Measurements from ENCODE around the gene KIRREL3.

KIRREL3 gene

DNA sequence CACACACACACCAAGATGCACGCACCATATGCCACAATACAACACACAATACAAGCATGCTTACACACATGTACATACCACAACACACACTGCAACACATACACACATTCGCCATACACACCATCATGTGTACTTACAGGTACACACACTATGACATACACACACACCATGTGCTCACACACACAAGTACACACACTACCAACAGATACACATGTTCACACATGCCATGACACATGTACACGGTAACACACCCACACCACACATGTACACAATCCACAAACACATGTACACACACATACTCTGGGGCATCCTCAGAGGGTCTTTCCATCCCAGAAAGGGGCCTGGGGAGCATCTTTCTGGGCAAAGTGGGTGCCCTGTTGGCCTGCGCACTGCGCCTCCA lies 562.8 kb downstream of the KIRREL3 start:
- Histone ChIP-seq H3K4me3 (ENCODE audit: low read length) (no peak overlapping the region), H3K27me3 (ENCODE audit: low read depth, low read length) (peaks cover 16% of the 10 kb centered on the region), H3K9me3 (ENCODE audit: insufficient read depth, low read length) (no peaks in the 10 kb centered on the region), H3K36me3 (replicated peaks; ENCODE audit: low read depth, low read length) (no peaks in the 10 kb centered on the region), H3K79me2 (ENCODE audit: low read length) (no peaks in the 10 kb centered on the region), H3K9ac (ENCODE audit: low read length) (no peak overlapping the region), H2AFZ (ENCODE audit: low read depth, low read length) (no peak overlapping the region), H3K4me1 (ENCODE audit: low read length) (peaks cover 7% of the 10 kb centered on the region; the same call in 1 of the 2 replicates), H3K4me2 (ENCODE audit: low read length) (no peak overlapping the region), H3K27ac (ENCODE audit: low read length) (no peak overlapping the region), H4K20me1 (ENCODE audit: insufficient read depth, low read length) (no peaks in the 10 kb centered on the region)
- TF ChIP-seq, protein P1, sequence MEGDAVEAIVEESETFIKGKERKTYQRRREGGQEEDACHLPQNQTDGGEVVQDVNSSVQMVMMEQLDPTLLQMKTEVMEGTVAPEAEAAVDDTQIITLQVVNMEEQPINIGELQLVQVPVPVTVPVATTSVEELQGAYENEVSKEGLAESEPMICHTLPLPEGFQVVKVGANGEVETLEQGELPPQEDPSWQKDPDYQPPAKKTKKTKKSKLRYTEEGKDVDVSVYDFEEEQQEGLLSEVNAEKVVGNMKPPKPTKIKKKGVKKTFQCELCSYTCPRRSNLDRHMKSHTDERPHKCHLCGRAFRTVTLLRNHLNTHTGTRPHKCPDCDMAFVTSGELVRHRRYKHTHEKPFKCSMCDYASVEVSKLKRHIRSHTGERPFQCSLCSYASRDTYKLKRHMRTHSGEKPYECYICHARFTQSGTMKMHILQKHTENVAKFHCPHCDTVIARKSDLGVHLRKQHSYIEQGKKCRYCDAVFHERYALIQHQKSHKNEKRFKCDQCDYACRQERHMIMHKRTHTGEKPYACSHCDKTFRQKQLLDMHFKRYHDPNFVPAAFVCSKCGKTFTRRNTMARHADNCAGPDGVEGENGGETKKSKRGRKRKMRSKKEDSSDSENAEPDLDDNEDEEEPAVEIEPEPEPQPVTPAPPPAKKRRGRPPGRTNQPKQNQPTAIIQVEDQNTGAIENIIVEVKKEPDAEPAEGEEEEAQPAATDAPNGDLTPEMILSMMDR (IDR thresholded peaks at IDR 0.05; ENCODE audit: low read depth, low read length) = no peak
- TF ChIP-seq EZH2phosphoT487 (IDR thresholded peaks at IDR 0.05; ENCODE audit: low read depth) = no peak

DNA sequence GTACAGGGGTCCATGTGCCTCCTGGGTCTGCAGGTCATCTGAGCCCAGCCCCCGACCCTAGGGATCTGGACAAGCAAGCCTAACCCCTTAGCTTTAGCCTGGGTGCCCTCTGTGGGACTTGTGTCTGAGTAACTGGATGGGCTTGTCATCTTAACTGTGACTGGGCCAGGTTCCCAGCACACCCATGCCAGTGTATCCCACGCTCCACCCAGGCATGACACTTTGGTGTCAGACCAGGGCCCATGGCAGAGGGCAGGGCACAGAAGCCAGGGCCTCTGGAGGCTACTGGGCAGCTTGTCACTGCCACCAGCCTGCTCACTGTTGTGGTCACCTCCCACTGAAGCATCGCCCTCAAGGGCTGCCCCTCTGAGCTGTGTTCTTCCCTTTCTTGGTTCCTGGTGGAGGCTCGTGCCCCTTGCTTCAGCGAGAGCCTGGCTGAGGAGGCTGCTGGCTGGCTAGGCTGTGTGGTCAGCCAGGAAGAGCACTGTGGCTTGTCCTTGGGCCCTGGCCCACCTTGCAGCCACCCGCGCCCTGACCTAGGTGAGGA lies 564.3 kb downstream of the KIRREL3 start:
- Histone ChIP-seq H3K9me3 (ENCODE audit: insufficient read depth, low read length) (no peaks in the 10 kb centered on the region), H3K4me1 (ENCODE audit: low read length) (peaks cover 7% of the 10 kb centered on the region; the same call in 1 of the 2 replicates), H3K27ac (ENCODE audit: low read length) (no peak overlapping the region), H4K20me1 (ENCODE audit: insufficient read depth, low read length) (no peaks in the 10 kb centered on the region), H3K27me3 (ENCODE audit: low read depth, low read length) (peaks cover 4% of the 10 kb centered on the region; the same call in 1 of the 2 replicates), H3K4me3 (ENCODE audit: low read length) (no peak overlapping the region), H3K36me3 (replicated peaks; ENCODE audit: low read depth, low read length) (no peaks in the 10 kb centered on the region), H3K4me2 (ENCODE audit: low read length) (no peak overlapping the region), H2AFZ (ENCODE audit: low read depth, low read length) (no peak overlapping the region), H3K9ac (ENCODE audit: low read length) (no peak overlapping the region), H3K79me2 (ENCODE audit: low read length) (no peaks in the 10 kb centered on the region)
- TF ChIP-seq, protein P1 (IDR thresholded peaks at IDR 0.05; ENCODE audit: low read depth, low read length) = no peak
- no peak for TF ChIP-seq EZH2phosphoT487 (IDR thresholded peaks at IDR 0.05; ENCODE audit: low read depth)

DNA sequence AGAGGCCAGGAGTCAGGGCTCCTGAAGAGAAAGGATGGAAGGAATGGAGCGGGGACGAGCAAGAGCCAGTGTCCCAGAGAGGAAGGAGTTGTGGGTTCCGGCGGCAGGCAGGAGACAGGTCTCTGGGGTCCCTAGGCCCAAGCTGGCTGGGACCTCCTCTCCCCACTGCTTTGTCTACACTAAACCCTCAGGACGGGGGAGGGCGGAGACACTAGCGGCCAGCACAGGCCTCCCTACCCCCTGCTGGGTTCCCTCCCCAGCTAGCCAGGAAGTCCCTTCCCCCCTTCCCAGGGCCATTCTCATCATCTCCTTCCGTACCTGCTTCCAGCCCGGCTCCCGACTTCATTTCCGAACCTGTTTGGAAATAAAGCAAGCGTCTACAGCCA lies 565.6 kb downstream of the KIRREL3 start:
- Histone ChIP-seq H3K9ac (ENCODE audit: low read length) (no peak overlapping the region), H3K27me3 (ENCODE audit: low read depth, low read length) (0 out of 2 replicates have a peak, but pooled peaks cover 3% of the 10 kb centered on the region), H4K20me1 (ENCODE audit: insufficient read depth, low read length) (no peaks in the 10 kb centered on the region), H3K4me3 (ENCODE audit: low read length) (no peak overlapping the region), H3K9me3 (ENCODE audit: insufficient read depth, low read length) (no peaks in the 10 kb centered on the region), H3K36me3 (replicated peaks; ENCODE audit: low read depth, low read length) (no peaks in the 10 kb centered on the region), H3K4me2 (ENCODE audit: low read length) (no peak overlapping the region), H3K79me2 (ENCODE audit: low read length) (no peaks in the 10 kb centered on the region), H3K27ac (ENCODE audit: low read length) (no peak overlapping the region), H3K4me1 (ENCODE audit: low read length) (no peaks in the 10 kb centered on the region), H2AFZ (ENCODE audit: low read depth, low read length) (no peak overlapping the region)
- TF ChIP-seq, protein P1 (IDR thresholded peaks at IDR 0.05; ENCODE audit: low read depth, low read length) = no peak
- TF ChIP-seq EZH2phosphoT487 (IDR thresholded peaks at IDR 0.05; ENCODE audit: low read depth) = no peak

DNA sequence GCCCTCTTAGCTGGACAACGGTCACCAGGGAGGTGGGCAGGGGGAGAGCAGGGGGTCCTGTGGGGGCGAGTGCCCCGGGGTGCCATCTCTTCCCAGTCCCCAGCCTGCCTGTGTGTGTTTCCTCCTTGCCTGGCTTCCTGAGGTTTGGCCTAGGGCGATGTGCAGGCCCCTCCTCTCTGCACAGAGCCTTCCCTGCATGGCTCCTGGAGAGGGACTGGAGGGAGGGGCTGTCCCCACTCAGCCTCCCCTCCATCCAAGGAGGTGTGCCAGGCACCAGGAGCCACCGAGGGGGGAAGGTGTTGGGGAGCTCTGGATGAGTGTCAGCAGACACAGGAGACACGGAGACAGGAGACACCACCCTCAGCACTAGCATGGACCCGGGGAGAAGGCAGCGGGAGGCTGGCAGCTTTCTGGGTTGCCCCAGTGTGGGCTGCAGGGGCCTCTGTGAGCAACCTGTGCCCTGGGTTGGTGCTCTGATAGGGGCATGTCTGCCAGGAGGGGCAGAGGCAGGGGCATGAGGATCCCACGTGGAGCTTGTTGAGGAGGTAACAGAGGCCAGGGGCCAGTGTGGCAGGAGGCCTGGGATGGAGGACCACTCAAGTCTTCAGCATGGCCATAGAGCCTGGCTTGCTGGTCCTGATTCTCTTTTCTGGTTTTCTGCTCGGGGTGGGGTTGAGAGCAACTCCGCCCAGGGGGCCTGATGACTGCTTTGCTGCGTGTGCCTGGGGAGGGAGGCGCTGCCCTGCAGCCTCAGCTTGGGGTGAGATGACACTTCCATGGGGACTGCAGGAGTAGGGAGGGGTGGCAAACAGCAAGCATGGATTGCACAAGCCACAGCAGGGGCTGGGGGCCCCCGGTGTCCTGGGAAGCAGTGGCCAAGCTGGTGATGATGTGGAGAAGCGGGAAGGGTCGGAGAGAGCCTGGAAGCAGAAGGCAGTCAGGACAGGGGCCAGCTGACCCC lies 566.3 kb downstream of the KIRREL3 start:
- Histone ChIP-seq H3K4me2 (ENCODE audit: low read length) (no peak overlapping the region), H3K36me3 (replicated peaks; ENCODE audit: low read depth, low read length) (no peaks in the 10 kb centered on the region), H2AFZ (ENCODE audit: low read depth, low read length) (no peak overlapping the region), H3K27ac (ENCODE audit: low read length) (no peak overlapping the region), H4K20me1 (ENCODE audit: insufficient read depth, low read length) (no peaks in the 10 kb centered on the region), H3K79me2 (ENCODE audit: low read length) (no peaks in the 10 kb centered on the region), H3K9me3 (ENCODE audit: insufficient read depth, low read length) (no peaks in the 10 kb centered on the region), H3K27me3 (ENCODE audit: low read depth, low read length) (0 out of 2 replicates have a peak, but pooled peaks cover 3% of the 10 kb centered on the region), H3K4me1 (ENCODE audit: low read length) (no peaks in the 10 kb centered on the region), H3K4me3 (ENCODE audit: low read length) (no peak overlapping the region), H3K9ac (ENCODE audit: low read length) (no peak overlapping the region)
- no peak for TF ChIP-seq EZH2phosphoT487 (IDR thresholded peaks at IDR 0.05; ENCODE audit: low read depth)
- TF ChIP-seq, protein P1 (IDR thresholded peaks at IDR 0.05; ENCODE audit: low read depth, low read length) = no peak
